SHP77 (cell line): ENCODE results near the gene EVL.
A peak's percentile ranks its signal among the peaks of the same experiment; 100 is the strongest.

Experiments used
- DNase-seq, 2 experiments: peaks; one replicate each; lab custom pipeline; 2025; lab: John Stamatoyannopoulos, UW

Gene EVL

DNA sequence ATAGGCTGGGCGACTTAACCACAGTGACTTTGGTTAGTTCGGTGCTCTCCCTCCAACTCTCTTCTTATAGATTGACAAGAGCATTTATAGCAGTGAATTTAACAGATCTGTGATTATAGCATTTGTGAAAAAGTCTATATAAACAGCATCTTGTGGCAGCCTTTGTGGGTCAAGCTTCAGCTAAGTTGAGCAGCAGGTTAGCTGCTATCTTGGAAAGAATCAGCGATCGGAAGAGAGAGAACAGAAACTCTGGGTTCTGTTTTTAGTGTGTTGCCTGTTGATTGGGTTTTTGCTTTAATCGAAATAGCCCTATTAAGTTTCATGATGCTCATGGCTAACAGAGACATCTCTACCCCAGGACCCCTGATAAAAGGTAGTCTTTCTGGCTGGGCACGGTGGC lies 20.2 kb downstream of the EVL start:
- no peak for DNase-seq

DNA sequence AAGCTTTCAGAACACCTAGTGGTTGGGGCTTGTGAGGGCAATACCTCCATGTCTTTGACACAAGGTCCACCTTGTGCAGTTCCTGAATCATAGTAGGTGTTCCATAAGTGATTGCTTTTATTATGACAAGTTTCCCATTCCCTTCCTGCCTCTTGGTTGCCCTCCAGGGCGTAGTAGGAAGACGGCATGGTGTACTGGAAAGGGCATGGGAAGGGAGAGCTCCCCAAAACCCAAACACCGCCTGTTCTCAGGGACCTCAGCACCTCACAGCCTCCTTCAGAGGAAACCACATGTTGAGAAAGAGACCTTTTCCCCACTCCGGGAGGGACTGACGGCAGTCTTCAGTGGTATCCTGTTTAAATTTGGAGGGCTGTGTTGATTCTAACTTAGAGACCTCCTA lies 21.1 kb downstream of the EVL start:
- DNase-seq: no peak

DNA sequence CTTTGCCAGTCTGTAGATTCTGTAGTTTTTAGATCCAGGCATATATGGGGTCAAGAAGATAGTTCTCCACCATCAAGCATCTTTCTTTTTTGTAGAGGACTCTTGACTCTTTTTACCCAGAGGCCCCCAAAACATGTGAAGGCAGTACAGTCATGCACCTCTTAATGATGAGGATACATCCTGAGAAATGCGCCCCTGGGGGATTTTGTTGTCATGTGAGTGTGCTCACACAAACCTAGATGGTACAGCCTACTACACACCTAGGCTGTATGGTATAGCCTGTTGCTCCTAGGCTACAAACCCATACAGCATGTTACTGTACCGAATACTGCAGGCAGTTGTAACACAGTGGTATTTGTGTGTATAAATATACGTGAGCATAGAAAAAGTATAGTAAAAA lies 23.0 kb downstream of the EVL start:
- no peak for DNase-seq

DNA sequence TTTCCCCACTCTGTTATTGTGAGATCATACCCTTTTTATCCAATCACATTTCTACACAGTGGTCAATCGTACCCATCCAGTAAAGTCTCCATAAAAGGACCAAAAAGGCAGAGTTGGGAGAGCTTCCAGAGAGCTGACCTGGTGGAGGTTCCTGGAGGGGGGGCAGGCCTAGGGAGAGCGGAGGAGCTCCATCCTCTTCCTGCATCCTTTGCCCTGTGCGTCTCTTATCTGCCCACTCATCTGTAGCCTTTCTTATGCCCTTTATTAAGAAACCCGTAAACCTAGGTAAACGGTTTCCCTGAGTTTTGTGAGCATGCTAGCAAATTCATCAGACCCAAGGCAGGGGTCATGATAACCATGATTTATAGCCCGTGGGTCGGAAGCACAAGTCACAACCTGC lies 26.2 kb downstream of the EVL start:
- DNase-seq: no peak

DNA sequence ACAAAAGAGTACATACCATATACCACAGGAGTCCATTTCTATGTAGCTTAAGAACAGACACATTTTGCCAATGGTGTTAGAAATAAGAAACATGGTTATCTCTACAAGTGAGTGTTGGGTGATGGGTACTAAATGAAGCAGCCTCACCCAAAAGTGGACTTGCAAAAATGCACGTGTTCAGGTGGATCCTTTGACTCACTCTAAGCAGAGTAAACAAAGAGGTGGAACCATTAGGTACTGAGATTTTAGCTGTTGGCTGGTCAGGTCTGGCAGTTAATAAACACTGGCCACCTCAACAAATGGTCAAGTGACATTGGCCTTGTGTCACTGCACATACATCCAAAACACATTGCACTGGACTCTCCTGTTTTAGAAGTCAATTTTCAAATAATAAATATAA lies 27.6 kb downstream of the EVL start:
- DNase-seq: no peak

DNA sequence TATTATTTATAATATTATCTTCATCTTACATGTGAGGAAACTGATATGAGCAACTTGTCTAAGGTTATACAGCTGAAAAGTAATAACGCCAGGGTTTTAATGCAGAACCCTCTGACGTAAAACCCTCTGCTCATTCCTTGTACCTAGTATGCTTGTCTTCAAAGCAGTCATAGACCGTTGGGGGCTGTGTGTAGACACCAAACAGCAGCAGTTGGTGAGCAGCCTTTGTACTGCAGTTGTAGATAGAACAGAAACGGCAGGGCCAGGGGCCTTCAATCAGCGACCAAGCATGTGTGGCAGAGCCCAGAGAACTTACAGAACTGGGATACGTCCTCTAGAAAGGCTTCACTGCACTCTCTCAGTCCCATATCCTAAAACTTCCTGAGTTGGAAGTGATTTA lies 28.1 kb downstream of the EVL start:
- no peak for DNase-seq

DNA sequence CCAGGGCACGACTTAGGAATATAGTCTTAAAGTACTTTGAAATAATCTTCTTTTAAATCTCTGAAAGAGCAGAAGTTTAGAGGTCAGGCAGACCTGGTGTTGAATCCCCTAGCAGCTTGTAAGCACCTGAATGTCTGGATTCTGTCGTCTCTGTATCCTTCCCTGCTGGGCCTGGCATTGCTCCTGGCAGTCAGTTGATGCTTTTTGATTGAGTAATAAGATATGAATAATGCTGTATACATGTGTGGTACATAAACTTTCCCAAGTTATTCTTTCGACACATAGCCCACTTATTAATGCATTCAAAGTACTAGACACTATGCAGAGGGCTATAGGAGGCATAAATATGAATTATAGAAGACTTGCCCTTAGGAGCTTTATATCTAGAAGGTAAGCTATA lies 31.4 kb downstream of the EVL start:
- DNase-seq: no peak

DNA sequence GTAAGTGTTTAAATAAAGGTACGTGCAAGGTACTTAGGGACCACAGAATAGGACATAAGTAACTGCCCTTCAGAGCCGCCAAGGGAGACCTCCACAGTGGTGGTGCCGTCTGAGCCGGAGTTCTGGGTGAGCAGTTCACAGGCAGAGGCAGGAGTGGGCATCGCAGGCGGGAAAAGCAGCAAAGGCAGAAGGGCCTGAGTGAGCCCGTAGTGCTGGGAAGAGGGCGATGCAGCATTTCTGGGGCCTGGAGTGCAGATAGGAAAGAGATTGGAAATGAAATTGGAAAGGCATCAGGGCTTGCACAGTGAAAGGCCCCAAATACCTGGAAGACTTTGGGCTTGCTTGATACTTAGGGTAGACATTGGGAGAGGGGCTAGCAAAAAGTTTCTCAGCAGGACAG lies 32.9 kb downstream of the EVL start:
- DNase-seq: no peak

DNA sequence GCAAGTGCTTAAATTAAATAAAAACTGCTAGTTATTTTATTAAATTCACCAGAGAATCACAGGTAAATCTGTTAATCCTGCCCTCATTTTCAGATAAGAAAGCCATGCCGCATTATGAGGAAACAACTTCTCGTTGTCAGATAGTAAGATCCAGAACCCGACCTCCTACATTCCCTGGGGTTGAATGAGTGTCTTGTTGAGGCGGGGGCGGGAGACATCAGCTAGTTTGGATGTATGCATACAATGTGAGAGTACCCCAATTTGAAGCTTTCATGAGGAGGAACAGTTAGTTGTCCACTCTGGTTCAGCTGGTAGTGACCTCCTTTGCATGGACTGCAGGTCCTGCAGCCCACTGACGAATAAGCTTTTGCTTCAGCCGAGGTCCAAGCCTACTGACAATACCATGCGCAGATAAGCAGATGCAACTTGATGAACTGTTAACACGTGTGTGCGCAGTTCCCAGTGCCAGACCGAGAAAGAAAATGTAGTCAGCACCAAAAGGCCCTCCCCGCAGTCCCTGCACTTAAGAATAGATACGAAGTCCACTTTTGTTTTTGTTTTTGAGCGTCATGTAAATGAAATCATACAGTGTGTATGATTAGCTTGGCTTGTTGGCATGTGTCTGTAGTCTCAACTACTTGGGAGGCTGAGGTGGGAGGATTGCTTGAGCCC lies 34.9 kb downstream of the EVL start:
- no peak for DNase-seq

DNA sequence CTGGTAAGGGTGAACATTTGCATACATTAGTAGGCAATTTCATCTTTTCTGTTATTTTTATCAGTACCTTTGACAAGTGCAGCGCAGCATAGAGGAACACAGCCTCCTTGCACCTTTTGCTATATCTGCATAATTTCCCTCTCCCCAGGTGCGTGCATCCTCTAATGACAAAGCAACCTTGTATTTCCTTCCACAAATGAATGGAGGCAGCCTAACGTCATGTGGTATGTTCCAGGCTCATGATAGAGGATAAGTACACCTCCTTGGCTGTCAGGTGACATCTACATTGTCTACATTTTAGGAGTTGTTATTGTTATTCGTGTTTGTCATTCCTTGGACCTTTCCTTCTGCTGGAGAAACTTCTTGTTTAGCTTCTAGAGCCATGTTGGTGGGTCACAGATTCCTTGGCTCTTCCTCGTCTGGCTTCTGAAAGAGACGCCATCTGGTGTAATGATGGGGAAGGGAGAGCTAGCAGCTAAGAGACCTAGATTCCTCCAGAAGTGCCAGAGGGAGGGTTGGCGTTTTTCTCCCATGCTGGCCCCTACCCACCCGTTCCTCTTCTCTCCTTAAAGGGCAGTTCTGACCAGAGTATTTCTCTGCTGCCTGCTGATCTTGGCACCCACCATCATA lies 37.0 kb downstream of the EVL start:
- DNase-seq: no peak

DNA sequence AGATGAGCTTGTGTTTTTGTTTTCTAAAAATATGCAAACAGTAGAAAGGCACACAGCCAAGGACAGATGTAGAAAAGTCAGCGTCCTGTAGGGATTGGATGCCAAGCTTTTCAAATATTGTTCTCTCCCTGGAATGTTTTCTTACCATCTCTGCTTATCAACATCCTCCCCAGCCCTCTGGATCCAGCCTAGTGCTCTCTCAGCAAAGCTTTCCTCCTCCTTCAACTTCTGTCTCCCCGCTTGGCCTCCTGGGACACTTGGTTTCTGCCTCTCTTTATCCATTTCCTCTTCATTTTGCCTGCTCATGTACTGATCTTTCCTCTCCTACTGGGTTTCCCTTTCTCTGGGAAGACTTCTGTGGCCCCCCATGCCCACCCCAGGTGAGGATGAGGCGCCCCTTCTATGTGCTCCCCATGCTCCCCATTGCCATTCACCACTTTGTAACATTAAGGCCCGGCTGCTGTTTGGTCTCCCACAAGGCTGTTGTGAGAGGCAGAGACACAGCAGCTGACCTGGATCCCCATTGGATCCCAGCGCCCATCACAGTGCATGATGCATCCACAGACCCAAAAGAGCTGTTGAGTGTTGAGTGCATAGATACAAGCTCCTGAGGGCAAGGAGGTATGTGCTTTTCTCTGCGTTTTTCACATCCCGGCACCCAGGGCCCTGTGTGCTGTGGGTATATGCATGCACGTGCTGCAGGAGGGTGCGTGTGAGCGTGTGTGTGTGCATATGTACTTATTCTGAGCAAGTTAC lies 38.2 kb downstream of the EVL start:
- DNase-seq: no peak

DNA sequence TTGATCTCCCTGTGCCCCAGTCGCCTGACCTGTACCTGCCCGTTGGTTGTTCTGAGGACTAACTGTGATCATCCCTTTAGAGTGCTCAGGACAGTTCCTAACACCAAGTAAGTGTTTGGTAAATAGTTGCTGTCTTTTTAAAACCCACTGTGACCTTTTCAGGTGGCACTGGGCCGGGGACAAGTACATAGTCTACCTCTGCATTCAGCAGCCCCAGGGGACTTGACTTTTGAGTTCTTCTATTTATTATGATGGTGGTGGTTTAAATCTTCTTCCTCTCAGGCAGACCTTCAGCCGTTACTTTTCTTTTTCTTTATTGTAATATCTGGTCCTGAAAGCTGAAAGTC lies 38.8 kb downstream of the EVL start:
- no peak for DNase-seq

DNA sequence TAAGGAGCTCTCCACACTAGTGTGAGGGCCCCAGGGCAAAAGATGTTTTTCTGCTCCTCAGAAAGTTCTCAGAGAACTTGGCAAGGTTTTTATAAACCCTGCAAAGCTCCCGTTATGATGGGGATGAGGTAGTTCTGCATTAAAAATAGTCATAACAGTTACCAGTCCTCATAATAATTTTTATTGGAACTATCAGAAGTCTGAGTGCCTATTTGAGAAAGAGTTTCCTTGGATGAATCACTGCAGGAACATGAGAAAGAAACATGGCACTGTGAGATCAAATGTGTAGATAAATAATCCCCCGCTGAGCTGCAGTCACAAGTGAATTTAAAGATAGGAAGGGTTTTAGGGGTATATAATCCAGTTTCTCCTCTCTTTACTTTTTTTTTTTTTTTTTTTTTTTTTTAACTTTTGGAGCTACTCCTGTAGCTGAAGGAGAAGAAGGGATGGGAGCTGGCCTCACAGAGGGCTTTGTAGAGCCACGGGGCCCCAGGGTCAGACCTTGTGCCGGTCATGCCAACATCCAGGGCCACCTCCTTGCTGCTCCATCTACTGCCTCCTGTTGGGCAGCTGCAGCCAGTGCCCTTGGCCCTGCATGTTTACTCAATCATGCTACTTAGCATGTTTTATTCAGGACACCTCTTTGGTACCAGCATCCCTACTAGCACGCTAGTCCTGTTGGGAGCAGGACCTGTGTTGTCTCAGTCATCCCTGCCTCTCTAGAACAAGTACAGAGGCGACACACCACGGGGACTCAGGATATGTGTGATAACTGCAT lies 39.5 kb downstream of the EVL start:
- DNase-seq: no peak

DNA sequence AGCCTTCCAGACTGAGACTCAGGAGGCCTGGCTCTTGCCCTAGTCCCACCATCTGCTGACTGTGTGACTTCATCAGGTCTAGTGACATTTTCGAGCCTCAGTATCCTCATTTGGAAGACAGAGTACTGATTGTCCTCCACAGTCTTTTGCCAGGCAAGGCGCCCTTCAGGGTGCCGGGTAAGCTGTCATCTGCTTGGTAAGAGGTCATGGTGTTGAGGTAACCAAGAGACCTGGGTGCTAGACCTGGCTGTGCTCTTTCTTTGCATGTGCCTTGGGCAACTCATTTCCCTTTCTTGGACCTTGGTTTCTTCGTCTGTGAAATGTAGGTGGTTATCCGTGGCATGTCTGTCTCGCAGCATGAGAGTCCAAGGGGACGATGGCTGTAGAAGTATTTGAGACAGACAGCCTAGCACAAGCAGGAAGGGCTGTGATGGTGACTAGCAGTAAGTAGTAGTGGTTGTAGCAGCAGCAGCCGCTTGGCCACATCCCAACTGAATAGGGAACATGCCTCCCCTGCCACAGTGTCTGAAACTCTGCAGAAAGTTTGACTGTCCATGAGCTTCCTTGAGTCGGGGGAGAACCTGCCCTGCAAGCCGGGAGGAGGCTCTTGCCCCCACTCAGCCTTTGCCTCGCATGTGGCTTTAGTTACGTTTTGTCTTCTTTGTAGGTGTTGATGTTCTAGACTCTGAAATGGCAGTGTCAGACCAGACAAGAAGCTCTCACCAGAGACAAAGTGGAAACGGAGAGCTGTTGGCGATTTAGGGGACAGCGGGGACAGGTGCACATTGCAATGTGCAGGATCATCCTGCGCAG lies 40.3 kb downstream of the EVL start:
- DNase-seq: no peak

DNA sequence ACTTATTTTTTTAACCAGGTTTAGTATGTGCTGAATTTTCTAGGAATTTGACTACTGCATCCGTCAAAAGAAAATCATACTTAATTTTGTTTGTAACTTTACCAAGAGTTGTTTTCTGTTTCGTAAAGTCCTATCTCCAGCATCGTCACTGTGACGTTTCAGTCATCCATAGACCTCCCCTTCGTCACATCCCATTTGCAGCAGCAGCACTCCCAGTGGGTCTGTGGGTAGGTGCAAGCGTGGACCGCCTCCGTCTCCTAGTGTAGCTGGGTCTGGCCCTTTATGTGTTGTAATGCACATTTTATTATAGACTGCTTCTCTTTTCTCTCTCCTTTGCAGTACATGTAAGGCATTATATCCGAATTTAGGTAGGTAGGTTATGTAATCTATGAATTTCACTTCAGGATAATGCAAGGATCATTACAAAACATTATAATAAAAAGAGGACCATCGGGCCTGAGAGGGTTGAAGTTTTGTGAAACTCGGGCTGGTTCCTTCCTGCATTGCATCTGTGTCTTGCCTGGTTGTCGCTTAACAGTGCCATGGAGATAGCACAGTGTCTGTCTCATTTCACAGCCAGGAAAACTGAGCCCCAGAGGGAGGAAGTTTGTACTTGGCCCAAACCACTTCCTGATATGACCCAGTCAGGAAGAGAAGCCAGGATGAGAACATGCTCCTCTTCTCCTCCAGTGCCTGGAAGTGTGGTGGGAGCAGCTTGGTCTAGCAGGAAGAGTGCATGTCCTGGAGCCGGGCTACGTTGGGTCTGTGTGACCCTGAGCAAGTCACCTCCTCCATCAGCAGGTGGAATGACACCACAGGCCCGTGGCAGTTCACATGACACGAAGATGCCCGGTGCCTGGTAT lies 41.3 kb downstream of the EVL start:
- no peak for DNase-seq

DNA sequence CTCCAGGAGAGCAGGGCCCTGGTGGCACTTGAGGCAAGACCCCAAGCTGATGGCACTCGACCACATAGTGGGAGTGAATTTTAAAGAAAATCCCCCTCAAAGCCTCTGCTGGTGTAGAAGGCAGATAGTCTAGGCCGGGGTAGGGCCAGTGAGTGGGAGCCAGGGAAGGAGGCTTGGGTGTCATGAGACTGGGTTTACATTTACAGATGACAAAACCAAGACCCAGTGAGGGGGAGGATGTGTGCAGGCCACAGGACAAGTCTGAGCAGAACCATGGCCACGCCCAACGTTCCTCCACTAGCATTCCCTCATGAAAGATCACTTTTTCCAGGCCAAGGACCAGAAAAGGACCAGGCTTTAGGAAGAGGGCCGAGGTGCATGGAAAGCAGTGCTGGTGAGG lies 42.0 kb downstream of the EVL start:
- DNase-seq: no peak

DNA sequence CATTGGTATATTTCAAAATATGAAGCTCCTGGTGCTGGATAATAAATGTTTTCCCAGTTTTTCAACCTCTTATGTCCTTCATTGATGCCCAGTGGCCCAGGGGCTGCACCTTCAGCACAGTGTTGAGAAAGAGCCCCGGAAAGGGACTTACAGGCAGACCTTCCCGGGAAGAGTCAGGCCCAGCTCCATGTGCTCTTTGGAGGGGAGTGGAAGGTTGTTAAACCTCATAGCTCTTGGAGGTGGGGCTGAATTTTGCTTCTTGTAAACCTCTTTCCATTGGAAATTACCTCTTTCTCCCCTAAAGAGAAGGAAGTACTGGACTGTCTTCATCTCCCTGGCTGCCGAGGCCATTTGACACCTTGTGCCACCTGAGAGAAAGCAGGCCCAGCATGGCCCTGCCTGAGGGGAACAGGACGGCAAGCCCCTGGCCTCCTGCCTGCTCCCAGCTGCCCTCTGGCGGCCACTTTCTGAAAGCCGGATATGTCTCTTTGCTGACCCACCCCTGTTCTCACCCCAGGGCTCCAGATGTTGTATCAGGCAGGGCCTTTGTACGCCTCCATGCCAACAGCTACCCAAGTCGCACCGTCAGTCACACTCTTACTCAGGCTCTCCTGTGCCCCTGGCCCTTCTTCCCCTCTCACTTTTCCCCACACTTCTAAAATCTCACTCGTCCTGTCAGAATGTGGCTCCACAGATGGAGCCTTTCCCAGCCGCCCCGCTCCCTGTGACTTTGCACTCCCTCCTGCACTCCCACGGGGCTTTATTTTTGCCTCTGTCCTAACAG lies 43.0 kb downstream of the EVL start:
- DNase-seq: peak; percentile 42 to 54

DNA sequence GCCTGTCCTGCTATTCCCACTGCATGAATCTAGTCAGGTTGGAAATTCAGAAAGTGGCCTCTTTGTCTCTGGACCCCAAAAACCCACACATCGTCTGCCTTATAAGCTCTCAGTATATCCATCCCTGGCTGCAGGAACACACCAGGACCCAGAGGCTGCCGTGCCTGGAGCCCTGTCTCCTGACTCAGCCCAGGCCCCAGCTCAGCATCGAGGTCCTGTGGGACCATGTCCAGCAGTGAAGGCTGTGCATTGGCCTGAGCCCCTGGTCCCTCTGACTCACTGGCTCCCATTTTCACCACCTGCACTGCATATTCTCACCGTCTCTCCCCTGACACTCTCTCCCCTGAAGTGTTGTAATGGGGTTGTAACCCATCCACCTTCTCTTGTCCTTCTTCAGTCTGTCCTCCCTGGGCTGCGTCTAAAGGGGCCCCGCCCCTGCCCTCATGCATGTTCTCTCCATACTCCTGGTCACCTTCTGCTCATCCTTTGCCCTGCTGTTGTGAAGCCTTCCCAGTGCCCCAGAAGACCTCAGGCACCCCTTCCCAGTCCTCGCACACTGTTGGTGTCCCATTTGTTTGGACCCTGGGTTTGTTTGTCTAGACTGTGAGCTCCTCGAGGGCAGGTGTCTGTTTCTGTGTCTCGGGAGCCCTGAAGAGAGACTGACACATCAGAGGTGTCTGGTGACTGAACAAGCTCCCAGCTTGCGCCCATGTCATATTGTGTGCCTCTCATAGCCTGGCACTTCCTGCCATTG lies 43.8 kb downstream of the EVL start:
- DNase-seq: no peak

DNA sequence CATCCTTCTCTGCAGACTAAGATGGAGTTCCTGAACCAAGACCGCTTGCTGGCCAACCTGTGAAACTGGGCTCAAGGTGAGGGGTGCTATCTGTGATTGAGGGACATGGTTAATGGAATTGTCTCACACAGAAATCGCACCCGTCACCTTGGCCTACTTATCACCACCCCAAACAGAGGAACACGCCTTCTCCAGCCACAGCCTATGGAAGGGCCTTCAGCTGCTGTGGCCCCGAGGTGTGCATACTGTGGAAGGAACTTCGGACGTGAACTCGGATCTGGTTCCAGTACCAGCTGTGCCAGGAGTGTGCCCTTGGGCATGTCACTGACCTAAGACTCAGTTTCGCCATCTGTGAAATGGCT lies 44.4 kb downstream of the EVL start:
- DNase-seq: no peak

DNA sequence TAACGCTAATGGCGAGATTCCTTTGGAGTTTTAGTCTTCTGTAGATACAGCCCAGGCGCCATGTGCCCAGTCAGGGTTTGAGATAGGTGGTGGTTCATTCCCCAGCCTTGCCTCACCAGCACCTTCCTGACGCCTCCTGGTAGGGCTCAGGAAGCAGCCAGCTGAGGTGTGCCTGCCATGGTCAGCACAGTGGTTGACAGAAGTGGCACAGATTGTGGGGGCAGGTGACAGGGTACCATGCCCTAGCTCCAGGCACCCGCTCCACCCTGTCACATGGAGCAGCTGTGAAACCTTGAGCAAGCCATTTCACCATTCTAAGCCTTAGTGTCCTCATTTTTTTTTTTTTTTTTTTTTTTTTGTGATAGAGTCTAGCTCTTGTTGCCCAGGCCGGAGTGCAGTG lies 45.6 kb downstream of the EVL start:
- no peak for DNase-seq
